Neural progenitor cell (in vitro differentiated cells): Measurements from ENCODE around the gene P2RX7. TPM values are rescaled to one million over a fixed set of nuclear protein-coding genes. Genes with fewer than 3 reads are reported as not detected.

ENCODE experiments used
- DNase-seq: peaks from one replicate; pipeline ENCODE4 v3.0.0-alpha.2; 2016; ENCODE audit warnings: low spot score
- H2AFZ ChIP-seq: fragments of 200-600 bp; sonication (generic); replicated peaks from 2 replicates; pipeline ENCODE4 v1.6.1; 2016; ENCODE audit warnings: antibody characterized with exemption
- H3F3A ChIP-seq: fragments of 200-600 bp; sonication (generic); 2 replicates; pipeline ENCODE4 v1.6.1; 2016; ENCODE audit warnings: antibody characterized with exemption, low read depth
- H3K27ac ChIP-seq: fragments of 200-600 bp; sonication (generic); 2 replicates; pipeline ENCODE4 v1.5.1; 2016; ENCODE audit warnings: mild to moderate bottlenecking
- H3K27me3 ChIP-seq: fragments of 200-600 bp; sonication (generic); 2 replicates; pipeline ENCODE4 v1.6.1; 2016; ENCODE audit warnings: mild to moderate bottlenecking, moderate library complexity
- H3K36me3 ChIP-seq: fragments of 200-600 bp; sonication (generic); 2 replicates; pipeline ENCODE4 v1.5.1; 2016
- H3K4me1 ChIP-seq: fragments of 200-600 bp; sonication (generic); 2 replicates; pipeline ENCODE4 v1.6.1; 2016; ENCODE audit warnings: mixed run types
- H3K4me2 ChIP-seq: fragments of 200-600 bp; sonication (generic); 2 replicates; pipeline ENCODE4 v1.6.1; 2016
- H3K4me3 ChIP-seq: fragments of 200-600 bp; sonication (generic); 2 replicates; pipeline ENCODE4 v1.5.1; 2016
- H3K79me2 ChIP-seq: fragments of 200-600 bp; sonication (generic); 2 replicates; pipeline ENCODE4 v1.6.1; 2016; ENCODE audit warnings: low read depth
- H3K9ac ChIP-seq: fragments of 200-600 bp; sonication (generic); 2 replicates; pipeline ENCODE4 v1.6.1; 2016
- H3K9me3 ChIP-seq: fragments of 200-600 bp; sonication (generic); 2 replicates; pipeline ENCODE4 v1.5.1; 2016; ENCODE audit warnings: low read depth
- H4K20me1 ChIP-seq: fragments of 200-600 bp; sonication (generic); 2 replicates; pipeline ENCODE4 v1.6.1; 2016; ENCODE audit warnings: low read depth
- H3K27ac Mint-ChIP-seq: 3 replicates; pipeline ENCODE4 v1.8.0; 2021; ENCODE audit warnings: mixed read lengths
- H3K27me3 Mint-ChIP-seq: 2 replicates; pipeline ENCODE4 v1.8.0; 2022; ENCODE audit warnings: low read depth, mild to moderate bottlenecking, inconsistent platforms, moderate library complexity, mixed read lengths; ENCODE audit not compliant: insufficient read depth
- H3K36me3 Mint-ChIP-seq: 3 replicates; pipeline ENCODE4 v1.8.0; 2021; ENCODE audit warnings: mixed read lengths
- H3K4me1 Mint-ChIP-seq: 3 replicates; pipeline ENCODE4 v1.8.0; 2021; ENCODE audit warnings: mixed read lengths
- H3K4me3 Mint-ChIP-seq: 3 replicates; pipeline ENCODE4 v1.8.0; 2021; ENCODE audit warnings: mild to moderate bottlenecking, moderate library complexity, mixed read lengths
- H3K9me3 Mint-ChIP-seq: 3 replicates; pipeline ENCODE4 v1.8.0; 2020; ENCODE audit warnings: mixed read lengths
- EZH2 ChIP-seq: fragments of 200-600 bp; sonication (generic); IDR thresholded peaks from 2 replicates; pipeline ENCODE4 v1.6.1; 2017; ENCODE audit warnings: antibody characterized with exemption, mild to moderate bottlenecking, moderate library complexity
- EZH2phosphoT487 ChIP-seq: fragments of 200-600 bp; sonication (generic); IDR thresholded peaks from 2 replicates; pipeline ENCODE4 v1.6.1; 2017; ENCODE audit warnings: antibody characterized with exemption
- total RNA-seq: library from RNA; depleted of rRNA; stranded (reverse); fragments of >200 nt; gene quantifications from 2 replicates; pipeline ENCODE4 v1.2.3, GENCODE V29; 2015; ENCODE audit warnings: low replicate concordance
- TF ChIP-seq, protein P1 (sequence below): fragments of 200-600 bp; sonication (generic); IDR thresholded peaks from 2 replicates; pipeline ENCODE4 v1.5.1; 2017; ENCODE audit warnings: antibody characterized with exemption, mild to moderate bottlenecking

Gene P2RX7
- total RNA-seq, 1 donor from 2014 or later = 0.71 TPM

DNA sequence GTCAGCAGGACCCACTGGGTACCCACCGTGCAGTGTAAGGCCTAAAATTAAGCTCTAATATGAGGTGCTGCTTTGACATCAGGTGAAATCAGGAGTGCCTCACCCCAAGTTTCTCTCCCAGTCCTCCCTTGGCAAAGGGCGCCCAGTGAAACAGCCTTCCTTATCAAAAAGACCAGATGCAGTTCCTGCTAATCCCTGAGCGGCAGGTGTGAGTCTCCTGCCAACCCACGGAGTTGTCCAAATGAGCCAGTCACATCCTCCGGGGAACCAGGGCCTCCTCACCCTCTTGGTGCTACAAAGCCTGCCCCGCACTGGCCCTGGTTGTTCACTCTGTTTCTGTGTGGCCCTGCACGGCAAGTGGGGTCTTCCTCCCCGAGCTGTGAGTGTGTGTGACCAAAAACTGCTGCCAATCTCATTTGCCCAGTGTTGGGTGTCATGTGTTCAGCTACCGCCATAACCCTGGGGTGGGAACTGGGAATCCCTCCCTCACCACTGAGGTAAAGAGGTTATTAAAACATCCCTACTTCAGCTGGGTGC, 57.0 kb downstream of the P2RX7 start:
- no peak overlapping the region for H3K27ac ChIP-seq
- Mint-ChIP-seq H3K27ac (no peak overlapping the region), H3K27me3 (peaks cover 3% of the 10 kb centered on the region), H3K4me1 (no peaks in the 10 kb centered on the region), H3K9me3 (no peaks in the 10 kb centered on the region), H3K4me3 (no peak overlapping the region), H3K36me3 (no peaks in the 10 kb centered on the region)
- H3K4me1 ChIP-seq = no peaks in the 10 kb centered on the region
- H3K27me3 ChIP-seq = no peaks in the 10 kb centered on the region
- H2AFZ ChIP-seq = no peak overlapping the region
- no peaks in the 10 kb centered on the region for H3K36me3 ChIP-seq
- no peaks in the 10 kb centered on the region for H4K20me1 ChIP-seq
- TF ChIP-seq, protein P1, sequence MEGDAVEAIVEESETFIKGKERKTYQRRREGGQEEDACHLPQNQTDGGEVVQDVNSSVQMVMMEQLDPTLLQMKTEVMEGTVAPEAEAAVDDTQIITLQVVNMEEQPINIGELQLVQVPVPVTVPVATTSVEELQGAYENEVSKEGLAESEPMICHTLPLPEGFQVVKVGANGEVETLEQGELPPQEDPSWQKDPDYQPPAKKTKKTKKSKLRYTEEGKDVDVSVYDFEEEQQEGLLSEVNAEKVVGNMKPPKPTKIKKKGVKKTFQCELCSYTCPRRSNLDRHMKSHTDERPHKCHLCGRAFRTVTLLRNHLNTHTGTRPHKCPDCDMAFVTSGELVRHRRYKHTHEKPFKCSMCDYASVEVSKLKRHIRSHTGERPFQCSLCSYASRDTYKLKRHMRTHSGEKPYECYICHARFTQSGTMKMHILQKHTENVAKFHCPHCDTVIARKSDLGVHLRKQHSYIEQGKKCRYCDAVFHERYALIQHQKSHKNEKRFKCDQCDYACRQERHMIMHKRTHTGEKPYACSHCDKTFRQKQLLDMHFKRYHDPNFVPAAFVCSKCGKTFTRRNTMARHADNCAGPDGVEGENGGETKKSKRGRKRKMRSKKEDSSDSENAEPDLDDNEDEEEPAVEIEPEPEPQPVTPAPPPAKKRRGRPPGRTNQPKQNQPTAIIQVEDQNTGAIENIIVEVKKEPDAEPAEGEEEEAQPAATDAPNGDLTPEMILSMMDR = no peak
- TF ChIP-seq EZH2 (no peak), EZH2phosphoT487 (no peak)
- H3K79me2 ChIP-seq = no peaks in the 10 kb centered on the region
- no peak for DNase-seq
- no peaks in the 10 kb centered on the region for H3F3A ChIP-seq
- H3K9ac ChIP-seq = no peak overlapping the region
- H3K9me3 ChIP-seq = no peaks in the 10 kb centered on the region
- no peak overlapping the region for H3K4me3 ChIP-seq
- no peak overlapping the region for H3K4me2 ChIP-seq

DNA sequence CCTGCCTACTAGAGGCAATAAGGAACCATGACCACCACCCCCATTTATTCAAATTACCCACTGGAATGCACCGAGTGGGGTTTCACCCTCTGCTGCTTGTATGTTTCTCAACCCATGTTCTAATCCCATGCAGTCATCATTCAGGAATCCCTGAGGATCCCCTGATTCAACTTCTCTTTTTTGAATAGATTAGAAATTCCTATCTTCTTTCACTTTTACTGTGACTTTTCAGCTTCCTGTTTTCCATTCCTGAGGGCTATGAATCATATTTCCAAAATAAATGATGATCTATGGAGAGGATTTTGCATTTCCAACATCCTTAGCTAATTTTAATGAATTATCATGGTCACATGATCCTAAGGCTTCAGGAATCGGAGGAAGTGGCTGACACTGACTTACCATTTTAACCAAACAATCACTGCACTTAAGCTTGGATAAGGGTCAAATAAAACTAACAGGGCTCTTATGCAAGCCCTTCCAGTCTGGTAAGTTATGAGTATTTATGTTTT, 57.9 kb downstream of the P2RX7 start:
- Histone ChIP-seq H3K4me1 (no peaks in the 10 kb centered on the region), H3F3A (no peaks in the 10 kb centered on the region), H2AFZ (no peak overlapping the region), H3K79me2 (no peaks in the 10 kb centered on the region), H3K27ac (no peak overlapping the region), H3K4me3 (no peak overlapping the region), H3K9me3 (no peaks in the 10 kb centered on the region), H3K4me2 (no peak overlapping the region), H4K20me1 (no peaks in the 10 kb centered on the region), H3K27me3 (no peaks in the 10 kb centered on the region), H3K36me3 (no peaks in the 10 kb centered on the region), H3K9ac (no peak overlapping the region)
- H3K36me3 Mint-ChIP-seq = no peaks in the 10 kb centered on the region
- no peak overlapping the region for H3K4me3 Mint-ChIP-seq
- TF ChIP-seq, protein P1 = no peak
- TF ChIP-seq EZH2 = no peak
- TF ChIP-seq EZH2phosphoT487 = no peak
- H3K27ac Mint-ChIP-seq = no peak overlapping the region
- H3K4me1 Mint-ChIP-seq = no peaks in the 10 kb centered on the region
- H3K27me3 Mint-ChIP-seq = peaks cover 3% of the 10 kb centered on the region
- no peak for DNase-seq
- H3K9me3 Mint-ChIP-seq = no peaks in the 10 kb centered on the region

DNA sequence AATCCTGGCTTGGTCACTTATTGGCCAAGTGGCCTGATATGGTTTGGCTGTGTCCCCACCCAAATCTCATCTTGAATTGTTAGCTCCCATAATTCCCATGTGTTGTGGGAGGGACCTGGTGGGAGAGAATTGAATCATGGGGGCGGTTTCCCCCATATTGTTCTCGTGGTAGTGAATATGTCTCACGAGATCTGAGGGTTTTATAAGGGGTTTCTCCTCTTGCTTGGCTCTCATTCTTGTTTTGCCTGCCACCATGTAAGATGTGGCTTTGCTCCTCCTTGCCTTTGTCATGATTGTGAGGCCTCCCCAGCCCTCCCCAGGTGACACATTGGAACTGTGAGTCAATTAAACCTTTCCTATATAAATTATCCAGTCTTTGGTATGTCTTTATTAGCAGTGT, 58.5 kb downstream of the P2RX7 start:
- no peak overlapping the region for H3K4me3 ChIP-seq
- H3K4me3 Mint-ChIP-seq = no peak overlapping the region
- no peaks in the 10 kb centered on the region for H3K9me3 Mint-ChIP-seq
- H3K9me3 ChIP-seq = no peaks in the 10 kb centered on the region
- no peak overlapping the region for H3K27ac ChIP-seq
- TF ChIP-seq EZH2 (no peak), EZH2phosphoT487 (no peak)
- TF ChIP-seq, protein P1 = no peak
- no peaks in the 10 kb centered on the region for H3K4me1 Mint-ChIP-seq
- H3K9ac ChIP-seq = no peak overlapping the region
- H4K20me1 ChIP-seq = no peaks in the 10 kb centered on the region
- H3K36me3 Mint-ChIP-seq = no peaks in the 10 kb centered on the region
- H3K4me1 ChIP-seq = no peaks in the 10 kb centered on the region
- peaks cover 1% of the 10 kb centered on the region for H3K27me3 Mint-ChIP-seq
- no peak overlapping the region for H3K27ac Mint-ChIP-seq
- no peaks in the 10 kb centered on the region for H3K27me3 ChIP-seq
- no peak for DNase-seq
- no peak overlapping the region for H3K4me2 ChIP-seq
- H3F3A ChIP-seq = no peaks in the 10 kb centered on the region
- H3K36me3 ChIP-seq = no peaks in the 10 kb centered on the region
- no peak overlapping the region for H2AFZ ChIP-seq
- H3K79me2 ChIP-seq = no peaks in the 10 kb centered on the region
